Fibroblast of skin of left biceps (primary cell): ENCODE measurements around the gene PDHX.
"Not testable (repeated sequence)": the region's sequence is repeated elsewhere in the genome, so short reads cannot be mapped to it uniquely, and the experiment has no call there.

Experiments
- DNase-seq, 2 experiments: peaks; one replicate each; pipeline ENCODE4 v3.0.0-alpha.2; 2013; ENCODE audit warnings: low read depth in 2 of 2

The PDHX gene

GRCh38 chr11:34910817-34911216 lies 5.6 kb upstream of the PDHX start:
- DNase-seq: no peak

- no peak for DNase-seq
Observed at GRCh38 chr11:34911676-34912075, 4.7 kb upstream of the PDHX start.

- DNase-seq: not testable (repeated sequence)
Observed at GRCh38 chr11:34913556-34913955, 2.9 kb upstream of the PDHX start.

GRCh38 chr11:34915136-34916014 lies 1.0 kb upstream of the PDHX start:
- no peak for DNase-seq

- no peak for DNase-seq
Observed at GRCh38 chr11:34916843-34917770, 689 bp downstream of the PDHX start.

- no peak for DNase-seq
Observed at GRCh38 chr11:34921156-34921555, 4.7 kb downstream of the PDHX start.

- DNase-seq: no peak
Observed at GRCh38 chr11:34924714-34925113, 8.3 kb downstream of the PDHX start.

GRCh38 chr11:34926101-34926830 lies 9.8 kb downstream of the PDHX start:
- peak in 1 of 2 experiments; percentile 33 for DNase-seq

GRCh38 chr11:34926831-34927132 lies 10.4 kb downstream of the PDHX start:
- peak in 1 of 2 experiments; percentile 40 for DNase-seq

GRCh38 chr11:34928268-34928959 lies 12.0 kb downstream of the PDHX start:
- no peak for DNase-seq

GRCh38 chr11:34928960-34929680 lies 12.7 kb downstream of the PDHX start:
- no peak for DNase-seq

- no peak for DNase-seq
Observed at GRCh38 chr11:34929794-34930763, 13.7 kb downstream of the PDHX start.

- no peak for DNase-seq
Observed at GRCh38 chr11:34936945-34937629, 20.7 kb downstream of the PDHX start.

GRCh38 chr11:34938611-34939010 lies 22.2 kb downstream of the PDHX start:
- DNase-seq: no peak

GRCh38 chr11:34940026-34940677 lies 23.7 kb downstream of the PDHX start:
- peak; percentile 28 to 47 for DNase-seq

- no peak for DNase-seq
Observed at GRCh38 chr11:34941688-34942087, 25.3 kb downstream of the PDHX start.

GRCh38 chr11:34944692-34945091 lies 28.3 kb downstream of the PDHX start:
- no peak for DNase-seq

- DNase-seq: peak; percentile 55 to 62
Observed at GRCh38 chr11:34948696-34949095, 32.3 kb downstream of the PDHX start.
